HG03521 (cell line): ENCODE results near the gene C17orf78.
"Not testable (repeated sequence)": the region's sequence is repeated elsewhere in the genome, so short reads cannot be mapped to it uniquely, and the experiment has no call there.

Experiments
- ATAC-seq: cut with Tn5 transposase; IDR thresholded peaks from one replicate; pipeline ENCODE4 v1.9.1; 2021; ENCODE audit warnings: mild to moderate bottlenecking, moderate library complexity; ENCODE audit not compliant: unreplicated experiment

The C17orf78 gene

DNA sequence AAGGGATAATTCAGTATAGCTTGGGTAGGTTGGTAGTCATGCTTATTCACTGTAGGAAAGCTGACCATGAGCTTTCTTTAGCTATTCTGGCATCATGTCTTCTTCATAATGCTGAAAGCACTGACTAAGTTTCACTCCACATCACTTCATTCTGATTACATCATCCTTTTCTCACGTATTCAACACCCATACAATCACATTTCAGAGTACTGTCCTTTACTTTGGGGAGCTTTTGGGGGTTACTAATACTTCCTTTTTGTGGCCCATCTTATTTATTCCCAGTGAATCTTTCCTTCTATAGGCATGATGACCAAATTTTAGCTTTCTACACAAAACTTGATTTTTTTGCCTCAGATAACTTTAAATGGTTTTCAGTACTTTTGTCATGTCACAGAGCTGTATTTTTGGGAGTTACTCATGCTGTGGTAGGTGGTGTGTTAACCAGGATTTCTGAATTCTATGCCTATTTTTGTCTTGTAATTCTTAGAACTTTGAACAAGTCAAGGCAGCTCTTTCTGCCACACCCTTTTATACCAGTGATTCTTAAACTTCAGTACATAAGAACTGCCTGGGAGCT, 54.4 kb downstream of the C17orf78 start:
- ATAC-seq: no peak

DNA sequence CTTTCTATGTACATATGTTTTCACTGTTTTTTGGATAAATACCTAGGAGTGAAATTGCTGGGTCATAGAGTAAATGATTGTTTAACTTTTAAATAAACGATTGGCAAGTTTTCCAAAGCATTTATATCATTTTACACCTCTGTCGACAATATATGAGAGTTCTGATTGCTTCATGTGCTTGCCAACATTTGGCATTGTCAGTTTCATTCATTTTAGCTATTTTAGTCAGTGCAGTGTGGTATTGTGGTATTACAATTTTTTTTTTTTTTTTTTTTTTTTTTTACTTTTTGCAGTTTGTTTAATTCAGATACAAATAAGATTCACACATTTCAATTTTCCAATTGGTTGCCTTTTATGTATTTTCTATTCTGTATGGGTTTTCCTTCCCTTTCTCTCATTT, 56.9 kb downstream of the C17orf78 start:
- no peak for ATAC-seq

DNA sequence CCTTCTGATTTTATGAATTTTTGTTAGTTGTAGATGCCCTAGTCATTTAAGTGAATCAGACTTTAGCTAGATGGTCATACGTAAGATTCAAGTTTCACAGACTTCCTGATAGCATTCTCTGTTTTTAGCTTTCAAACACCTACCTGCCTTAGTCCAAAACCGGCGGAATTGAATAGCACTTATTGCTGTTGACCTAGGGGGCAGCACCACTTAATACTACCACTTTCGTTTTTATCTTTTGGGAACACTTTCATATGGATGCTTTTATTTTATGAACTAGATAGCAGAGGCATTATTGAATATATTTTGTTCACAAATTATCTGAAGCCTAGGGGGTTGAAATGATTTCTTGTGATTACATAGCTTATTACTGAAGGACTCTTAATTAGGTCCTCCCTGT, 62.4 kb downstream of the C17orf78 start:
- no peak for ATAC-seq

GRCh38 chr17:37440424-37440823, 64.6 kb downstream of the C17orf78 start:
- ATAC-seq: no peak

DNA sequence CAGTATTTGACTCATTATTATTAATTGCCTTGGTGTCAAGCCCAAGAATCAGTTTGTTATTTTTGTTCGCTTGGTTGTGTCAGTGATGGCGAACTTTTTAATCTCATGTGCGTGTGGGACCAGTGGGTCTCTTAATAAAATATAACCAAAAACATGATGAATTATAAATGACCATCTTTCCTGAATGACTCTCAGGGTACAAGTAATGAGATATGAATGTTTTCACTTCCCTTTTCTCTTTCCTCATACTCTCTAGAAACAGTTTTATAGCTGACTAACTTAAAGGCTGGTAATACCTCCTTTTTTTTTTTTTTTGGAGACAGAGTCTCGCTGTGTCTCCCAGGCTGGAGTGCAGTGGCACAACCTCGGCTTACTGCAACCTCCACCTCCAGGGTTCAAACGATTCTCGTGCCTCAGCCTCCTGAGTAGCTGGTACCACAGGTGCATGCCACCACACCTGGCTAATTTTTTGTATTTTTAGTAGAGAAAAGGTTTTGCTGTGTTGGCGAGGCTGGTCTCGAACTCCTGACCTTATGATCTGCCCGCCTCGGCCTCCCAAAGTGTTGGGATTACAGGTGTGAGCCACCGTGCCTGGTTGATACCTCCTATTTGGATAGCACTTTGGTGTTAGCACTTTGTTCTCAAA, 65.7 kb downstream of the C17orf78 start:
- not testable (repeated sequence) for ATAC-seq
